Right kidney (tissue), 1 donor: ENCODE measurements around the gene PMEPA1.

Source experiments
- DNase-seq: peaks from one replicate; pipeline ENCODE4 v3.0.0-alpha.2; 2016

Gene PMEPA1

GRCh38 chr20:57738053-57738452 lies 28.2 kb upstream of the PMEPA1 start:
- no peak for DNase-seq

GRCh38 chr20:57737349-57737748 lies 27.5 kb upstream of the PMEPA1 start:
- DNase-seq, result no peak

GRCh38 chr20:57736738-57737347 lies 27.0 kb upstream of the PMEPA1 start:
- DNase-seq, result no peak

- no peak for DNase-seq
These were observed 26.3 kb upstream of the PMEPA1 start for GRCh38 chr20:57735831-57736737.

GRCh38 chr20:57734754-57735153 lies 24.9 kb upstream of the PMEPA1 start:
- DNase-seq, result no peak

- no peak for DNase-seq
These were observed 22.4 kb upstream of the PMEPA1 start for GRCh38 chr20:57732226-57732625.

GRCh38 chr20:57728762-57729161 lies 18.9 kb upstream of the PMEPA1 start:
- no peak for DNase-seq

- DNase-seq, result no peak
These were observed 18.0 kb upstream of the PMEPA1 start for GRCh38 chr20:57727863-57728262.

- DNase-seq, result no peak
These were observed 15.8 kb upstream of the PMEPA1 start for GRCh38 chr20:57725636-57726035.

GRCh38 chr20:57724610-57725405 lies 15.0 kb upstream of the PMEPA1 start:
- no peak for DNase-seq

- no peak for DNase-seq
These were observed 14.0 kb upstream of the PMEPA1 start for GRCh38 chr20:57723816-57724215.

- no peak for DNase-seq
These were observed 10.1 kb upstream of the PMEPA1 start for GRCh38 chr20:57719951-57720350.

GRCh38 chr20:57718490-57719009 lies 8.7 kb upstream of the PMEPA1 start:
- peak; percentile 77 for DNase-seq

- no peak for DNase-seq
These were observed 8.0 kb upstream of the PMEPA1 start for GRCh38 chr20:57717797-57718196.

- DNase-seq, result no peak
These were observed 7.1 kb upstream of the PMEPA1 start for GRCh38 chr20:57716901-57717300.

- DNase-seq, result no peak
These were observed 6.4 kb upstream of the PMEPA1 start for GRCh38 chr20:57716202-57716601.

- no peak for DNase-seq
These were observed 5.6 kb upstream of the PMEPA1 start for GRCh38 chr20:57715268-57715904.

- no peak for DNase-seq
These were observed 4.8 kb upstream of the PMEPA1 start for GRCh38 chr20:57714409-57715267.

GRCh38 chr20:57713951-57714350 lies 4.1 kb upstream of the PMEPA1 start:
- no peak for DNase-seq

- no peak for DNase-seq
These were observed 3.7 kb upstream of the PMEPA1 start for GRCh38 chr20:57713505-57713903.

GRCh38 chr20:57712851-57713504 lies 3.2 kb upstream of the PMEPA1 start:
- DNase-seq, result no peak
